K562 (cell line): Measurements from ENCODE around the gene SSR2. TPM values are rescaled to one million over a fixed set of nuclear protein-coding genes. Genes with fewer than 3 reads are reported as not detected.

Experiments
- ATAC-seq: fragments of 200-7000 bp; cut with Tn5 transposase; 3 replicates; pipeline ENCODE4 v1.9.1; 2020; ENCODE audit warnings: moderate library complexity
- BruUV-seq: library from RNA; stranded (reverse); fragments of 400-500 nt; replicated peaks from 2 replicates; lab custom pipeline; 2021; lab: Mats Ljungman, UMichigan
- CTCF ChIA-PET: fragments of 300-600 bp; formaldehyde crosslinking; extraction: SDS; loops from one replicate; lab custom pipeline; 2021; ENCODE audit warnings: low intra/inter-chr PET ratio; lab: Yijun Ruan, JAX
- POLR2A ChIA-PET: fragments of 300-600, 350-650 bp; sonication (Branson Sonifier 250); formaldehyde crosslinking; extraction: SDS; loops from one replicate; lab custom pipeline; 2021; ENCODE audit warnings: antibody characterized with exemption, inconsistent platforms; lab: Yijun Ruan, JAX
- DNase-seq, 4 experiments: peaks; one replicate each; pipeline versions ENCODE4 v3.0.0 to v3.0.0-alpha.2; 2011 to 2018; ENCODE audit warnings: low spot score in 3 of 4, mixed read lengths in 3 of 4; ENCODE audit errors: extremely low read depth in 1 of 4
- FAIRE-seq: peaks from 2 replicates; lab custom pipeline; 2011; peaks lifted over from hg19 to GRCh38; lab: Jason Lieb, UNC
- H2AFZ ChIP-seq: 2 replicates; pipeline ENCODE4 v1.6.0; 2011; ENCODE audit warnings: low read depth, low read length, control low read depth, inconsistent platforms
- H3K27ac ChIP-seq: fragments of 200-600 bp; 3 replicates; pipeline ENCODE4 v1.8.0; 2011; ENCODE audit warnings: low read depth, mild to moderate bottlenecking, control low read depth, inconsistent platforms, low read length, moderate library complexity, mixed read lengths; ENCODE audit errors: extremely low read depth
- H3K27me3 ChIP-seq, 2 experiments: fragments of 300-600 bp in 1 of 2; 2 replicates in 1 of 2; 3 replicates in 1 of 2; pipeline versions ENCODE4 v1.6.0 to v1.8.0; 2011; ENCODE audit warnings: inconsistent platforms in 2 of 2, low read length in 2 of 2, mild to moderate bottlenecking in 1 of 2, mixed read lengths in 1 of 2, moderate library complexity in 1 of 2; ENCODE audit not compliant: control insufficient read depth in 2 of 2, insufficient read depth in 2 of 2
- H3K36me3 ChIP-seq: fragments of 300-600 bp; 3 replicates; pipeline ENCODE4 v1.8.0; 2011; ENCODE audit warnings: mild to moderate bottlenecking, low read length, inconsistent platforms; ENCODE audit not compliant: control insufficient read depth, insufficient read depth
- H3K4me1 ChIP-seq, 2 experiments: fragments of 200-600 bp in 1 of 2; replicated peaks in 1 of 2; 2 replicates in 1 of 2; 3 replicates in 1 of 2; pipeline versions ENCODE4 v1.5.1 to v1.8.0; 2011; ENCODE audit warnings: inconsistent platforms in 2 of 2, low read length in 2 of 2, mild to moderate bottlenecking in 1 of 2, mixed read lengths in 1 of 2, moderate library complexity in 1 of 2; ENCODE audit not compliant: control insufficient read depth in 2 of 2, insufficient read depth in 2 of 2
- H3K4me2 ChIP-seq: 2 replicates; pipeline ENCODE4 v1.6.1; 2011; ENCODE audit warnings: low read length, control low read depth, inconsistent platforms, mixed read lengths; ENCODE audit not compliant: insufficient read depth
- H3K4me3 ChIP-seq: fragments of 200-600 bp; sonication (generic), shearing (Covaris generic); 2 replicates; pipeline ENCODE4 v1.5.1; 2016; ENCODE audit warnings: control low read depth, inconsistent platforms
- H3K79me2 ChIP-seq: fragments of 200-600 bp; 3 replicates; pipeline ENCODE4 v1.8.0; 2011; ENCODE audit warnings: low read length, inconsistent platforms; ENCODE audit not compliant: control insufficient read depth, insufficient read depth
- H3K9ac ChIP-seq, 2 experiments: 2 replicates each; pipeline versions ENCODE4 v1.6.0 to v1.6.1; 2011; ENCODE audit warnings: low read depth in 2 of 2, low read length in 2 of 2, control low read depth in 1 of 2, inconsistent platforms in 1 of 2, mild to moderate bottlenecking in 1 of 2, mixed read lengths in 1 of 2; ENCODE audit not compliant: insufficient read depth in 1 of 2
- H3K9me1 ChIP-seq: one replicate; pipeline ENCODE4 v1.6.0; 2011; ENCODE audit warnings: inconsistent platforms, mild to moderate bottlenecking, low read length, moderate library complexity; ENCODE audit not compliant: control insufficient read depth, insufficient read depth
- H3K9me3 ChIP-seq: replicated peaks from 2 replicates; pipeline ENCODE4 v1.5.1; 2011; ENCODE audit warnings: low read depth, low read length, inconsistent platforms; ENCODE audit not compliant: control insufficient read depth, insufficient read depth
- H4K20me1 ChIP-seq: replicated peaks from 2 replicates; pipeline ENCODE4 v1.6.1; 2011; ENCODE audit warnings: low read length, inconsistent platforms, mixed read lengths; ENCODE audit not compliant: control insufficient read depth, insufficient read depth
- CCNT2 ChIP-seq: IDR thresholded peaks from 2 replicates; pipeline ENCODE4 v1.6.1; 2011; ENCODE audit warnings: borderline replicate concordance, low read depth, mild to moderate bottlenecking, moderate library complexity, mixed read lengths, low read length; ENCODE audit not compliant: insufficient read length; ENCODE audit errors: extremely low read depth
- COPS2 ChIP-seq: fragments of 450-650 bp; conservative IDR thresholded peaks from 2 replicates; pipeline ENCODE4 v1.6.1; 2016; ENCODE audit warnings: mild to moderate bottlenecking, moderate library complexity
- ETS2 ChIP-seq: IDR thresholded peaks from 2 replicates; pipeline ENCODE4 v1.6.1; 2016; ENCODE audit warnings: borderline replicate concordance, missing genetic modification characterization, mild to moderate bottlenecking, moderate library complexity, missing compliant biosample characterization; ENCODE audit not compliant: poor library complexity, severe bottlenecking
- HMG20A ChIP-seq: fragments of 450-650 bp; formaldehyde crosslinking; conservative IDR thresholded peaks from 2 replicates; pipeline ENCODE4 v1.4.0; 2020; ENCODE audit warnings: mild to moderate bottlenecking, mixed read lengths
- MCM5 ChIP-seq: fragments of 450-650 bp; IDR thresholded peaks from 2 replicates; pipeline ENCODE4 v1.6.1; 2016; ENCODE audit warnings: low read depth
- RFX7 ChIP-seq: fragments of 250-450 bp; sonication (Bioruptor Pico); IDR thresholded peaks from 2 replicates; pipeline ENCODE4 v1.5.1; 2021; ENCODE audit warnings: mild to moderate bottlenecking
- ZBTB1 ChIP-seq: sonication (generic); formaldehyde crosslinking; IDR thresholded peaks from 2 replicates; pipeline ENCODE4 v1.8.1; 2023; ENCODE audit warnings: missing genetic modification reagents, low read depth, mild to moderate bottlenecking, borderline replicate concordance
- ZNF282 ChIP-seq: sonication (generic); formaldehyde crosslinking; IDR thresholded peaks from 2 replicates; pipeline ENCODE4 v1.8.1; 2023; ENCODE audit warnings: missing genetic modification reagents
- WGBS: fragments of 100-300 bp; shearing (Covaris generic); methylation state at CpG from one replicate; pipeline ENCODE4 v1.1.6; 2016; ENCODE audit warnings: low coverage, mixed read lengths; ENCODE audit not compliant: insufficient coverage; ENCODE audit errors: missing lambda C conversion rate; 5-methylcytosine and 5-hydroxymethylcytosine counted together
- in situ Hi-C: fragments of 300-500 bp; cut with MboI; formaldehyde crosslinking; loops from 4 replicates; pipeline ENCODE4 v1.15.0; 2018; ENCODE audit warnings: inconsistent platforms, mixed read lengths
- intact Hi-C: fragments of 100-400 bp; cut with micrococcal nuclease; formaldehyde crosslinking; loops from 2 replicates; pipeline ENCODE4 v1.14.2; 2022
- polyA plus RNA-seq, 8 experiments: library from polyadenylated mRNA; depleted of rRNA in 4 of 8; stranded (reverse) in 5 of 8; unstranded in 3 of 8; fragments of >200 nt; fragmentation: Nextera tagmentation in 2 of 8; fragmentation: Illumina TruSeq in 1 of 8; extraction: Ambion mirVana in 2 of 8; extraction: Trizol in 1 of 8; gene quantifications; 2 replicates each; pipeline versions ENCODE4 v1.2.1 to v1.2.3, GENCODE V29; 2011 to 2014; ENCODE audit warnings: inconsistent platforms in 1 of 8, missing spikeins in 1 of 8
- total RNA-seq, 7 experiments: library from RNA; depleted of rRNA in 6 of 7; stranded (reverse); fragments of >200 nt in 6 of 7; fragmentation: Illumina TruSeq in 2 of 7; extraction: Trizol in 2 of 7; gene quantifications; 2 replicates each; pipeline versions ENCODE4 v1.2.1 to v1.2.3, GENCODE V29; 2011 to 2021; ENCODE audit warnings: low replicate concordance in 1 of 7
- TF ChIP-seq, protein P1 (sequence below), 2 experiments: fragments of 250-450 bp in 1 of 2; fragments of 450-650 bp in 1 of 2; sonication (Bioruptor Pico) in 1 of 2; IDR thresholded peaks; 2 replicates each; pipeline versions ENCODE4 v1.6.1 to v1.8.0; 2016 to 2021; ENCODE audit warnings: mild to moderate bottlenecking in 2 of 2, moderate library complexity in 2 of 2, missing compliant biosample characterization in 1 of 2, missing genetic modification characterization in 1 of 2
- TF ChIP-seq, protein P2 (sequence below): sonication (generic); formaldehyde crosslinking; IDR thresholded peaks from 2 replicates; pipeline ENCODE4 v1.8.1; 2023; ENCODE audit warnings: mild to moderate bottlenecking, missing genetic modification reagents
- TF ChIP-seq, protein P3 (sequence below): fragments of 250-450 bp; sonication (Bioruptor Pico); IDR thresholded peaks from 2 replicates; pipeline ENCODE4 v1.5.0; 2020; ENCODE audit warnings: mild to moderate bottlenecking
- TF ChIP-seq, protein P4 (sequence below): sonication (generic); formaldehyde crosslinking; IDR thresholded peaks from 2 replicates; pipeline ENCODE4 v1.9.0; 2022; ENCODE audit warnings: mild to moderate bottlenecking, missing genetic modification reagents
- TF ChIP-seq, protein P5 (sequence below): IDR thresholded peaks from 3 replicates; pipeline ENCODE4 v1.6.1; 2011; ENCODE audit warnings: borderline replicate concordance, mild to moderate bottlenecking, moderate library complexity; ENCODE audit not compliant: insufficient read length; ENCODE audit errors: extremely low read depth

The SSR2 gene
- total and polyA plus RNA-seq, 9 of the 15 experiments (the other 6 are each of a cell fraction or from before 2014, with no cell fraction given), result 161 to 411 (median 240) TPM

DNA sequence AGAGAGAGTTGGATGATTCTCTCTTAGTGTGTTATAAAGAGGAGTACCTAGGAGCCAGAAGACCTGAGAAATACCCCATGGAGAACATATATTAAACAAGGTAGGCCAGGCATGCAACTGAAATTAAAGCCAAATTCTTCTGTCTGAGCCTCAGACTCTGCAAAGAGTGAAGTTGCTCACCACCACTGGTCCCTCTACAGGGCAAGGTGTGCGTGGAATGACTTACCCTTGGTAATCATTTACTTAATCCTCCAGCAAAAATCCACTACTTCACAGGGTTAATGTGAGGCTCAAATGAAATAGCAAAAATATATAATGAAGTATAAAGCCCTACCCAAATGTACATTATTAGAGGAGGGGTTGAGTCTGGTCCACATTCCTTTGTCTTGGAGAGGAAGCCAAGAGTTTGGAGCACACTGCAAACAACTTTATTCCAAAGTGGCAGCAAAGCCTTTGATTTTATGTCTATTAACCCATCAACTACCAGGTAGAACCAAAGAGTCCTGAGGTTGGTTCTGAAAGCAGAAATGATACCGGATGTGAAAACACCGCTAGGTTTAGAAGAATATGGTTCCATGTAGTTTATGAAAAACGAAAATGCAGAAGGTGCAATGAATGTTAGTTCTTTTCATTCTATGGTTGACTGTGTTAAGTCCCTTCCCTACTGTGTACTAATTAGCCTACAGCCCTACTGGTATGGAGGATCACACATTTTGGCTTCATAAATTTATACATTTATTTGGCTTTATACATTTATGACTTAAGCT lies 8.5 kb downstream of the SSR2 start:
- in situ Hi-C loops (no loop called here), intact Hi-C loops (no loop called here)
- H3K27me3 ChIP-seq, result no peaks in the 10 kb centered on the region
- H3K79me2 ChIP-seq, result no peaks in the 10 kb centered on the region
- H3K36me3 ChIP-seq, result peaks cover 79% of the 10 kb centered on the region
- no peaks in the 10 kb centered on the region for H3K9me1 ChIP-seq
- H3K4me2 ChIP-seq, result no peak overlapping the region
- ChIA-PET POLR2A (no interaction called here), CTCF (no interaction called here)
- H4K20me1 ChIP-seq, result no peaks in the 10 kb centered on the region
- H3K9me3 ChIP-seq, result no peaks in the 10 kb centered on the region
- H3K4me1 ChIP-seq, result no peaks in the 10 kb centered on the region
- H3K4me3 ChIP-seq, result no peak overlapping the region
- ATAC-seq, result no peak
- no TSS peak for BruUV-seq
- DNase-seq, result no peak
- WGBS, result 91% methylated on average over 4 of the region's 4 CpGs
- H3K9ac ChIP-seq, result no peak overlapping the region
- no peak overlapping the region for H3K27ac ChIP-seq
- FAIRE-seq, result no peak
- no peak overlapping the region for H2AFZ ChIP-seq
- TF ChIP-seq RFX7, result no peak
- TF ChIP-seq, protein P1, sequence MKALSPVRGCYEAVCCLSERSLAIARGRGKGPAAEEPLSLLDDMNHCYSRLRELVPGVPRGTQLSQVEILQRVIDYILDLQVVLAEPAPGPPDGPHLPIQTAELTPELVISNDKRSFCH (CRISPR knock-in tag; IDR thresholded peaks at IDR 0.05), result no peak
- TF ChIP-seq, protein P1 (tag; IDR thresholded peaks at IDR 0.05), result no peak
- no peak for TF ChIP-seq ETS2 (tag)
- TF ChIP-seq, protein P2, sequence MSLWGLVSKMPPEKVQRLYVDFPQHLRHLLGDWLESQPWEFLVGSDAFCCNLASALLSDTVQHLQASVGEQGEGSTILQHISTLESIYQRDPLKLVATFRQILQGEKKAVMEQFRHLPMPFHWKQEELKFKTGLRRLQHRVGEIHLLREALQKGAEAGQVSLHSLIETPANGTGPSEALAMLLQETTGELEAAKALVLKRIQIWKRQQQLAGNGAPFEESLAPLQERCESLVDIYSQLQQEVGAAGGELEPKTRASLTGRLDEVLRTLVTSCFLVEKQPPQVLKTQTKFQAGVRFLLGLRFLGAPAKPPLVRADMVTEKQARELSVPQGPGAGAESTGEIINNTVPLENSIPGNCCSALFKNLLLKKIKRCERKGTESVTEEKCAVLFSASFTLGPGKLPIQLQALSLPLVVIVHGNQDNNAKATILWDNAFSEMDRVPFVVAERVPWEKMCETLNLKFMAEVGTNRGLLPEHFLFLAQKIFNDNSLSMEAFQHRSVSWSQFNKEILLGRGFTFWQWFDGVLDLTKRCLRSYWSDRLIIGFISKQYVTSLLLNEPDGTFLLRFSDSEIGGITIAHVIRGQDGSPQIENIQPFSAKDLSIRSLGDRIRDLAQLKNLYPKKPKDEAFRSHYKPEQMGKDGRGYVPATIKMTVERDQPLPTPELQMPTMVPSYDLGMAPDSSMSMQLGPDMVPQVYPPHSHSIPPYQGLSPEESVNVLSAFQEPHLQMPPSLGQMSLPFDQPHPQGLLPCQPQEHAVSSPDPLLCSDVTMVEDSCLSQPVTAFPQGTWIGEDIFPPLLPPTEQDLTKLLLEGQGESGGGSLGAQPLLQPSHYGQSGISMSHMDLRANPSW (CRISPR knock-in tag), result no peak
- TF ChIP-seq CCNT2, result no peak
- TF ChIP-seq, protein P3, sequence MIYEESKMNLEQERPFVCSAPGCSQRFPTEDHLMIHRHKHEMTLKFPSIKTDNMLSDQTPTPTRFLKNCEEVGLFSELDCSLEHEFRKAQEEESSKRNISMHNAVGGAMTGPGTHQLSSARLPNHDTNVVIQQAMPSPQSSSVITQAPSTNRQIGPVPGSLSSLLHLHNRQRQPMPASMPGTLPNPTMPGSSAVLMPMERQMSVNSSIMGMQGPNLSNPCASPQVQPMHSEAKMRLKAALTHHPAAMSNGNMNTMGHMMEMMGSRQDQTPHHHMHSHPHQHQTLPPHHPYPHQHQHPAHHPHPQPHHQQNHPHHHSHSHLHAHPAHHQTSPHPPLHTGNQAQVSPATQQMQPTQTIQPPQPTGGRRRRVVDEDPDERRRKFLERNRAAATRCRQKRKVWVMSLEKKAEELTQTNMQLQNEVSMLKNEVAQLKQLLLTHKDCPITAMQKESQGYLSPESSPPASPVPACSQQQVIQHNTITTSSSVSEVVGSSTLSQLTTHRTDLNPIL (CRISPR knock-in tag), result no peak
- no peak for TF ChIP-seq HMG20A (CRISPR knock-in tag)
- TF ChIP-seq, protein P4, sequence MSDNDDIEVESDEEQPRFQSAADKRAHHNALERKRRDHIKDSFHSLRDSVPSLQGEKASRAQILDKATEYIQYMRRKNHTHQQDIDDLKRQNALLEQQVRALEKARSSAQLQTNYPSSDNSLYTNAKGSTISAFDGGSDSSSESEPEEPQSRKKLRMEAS (CRISPR knock-in tag), result no peak
- no peak for TF ChIP-seq ZBTB1 (CRISPR knock-in tag)
- TF ChIP-seq, protein P5, sequence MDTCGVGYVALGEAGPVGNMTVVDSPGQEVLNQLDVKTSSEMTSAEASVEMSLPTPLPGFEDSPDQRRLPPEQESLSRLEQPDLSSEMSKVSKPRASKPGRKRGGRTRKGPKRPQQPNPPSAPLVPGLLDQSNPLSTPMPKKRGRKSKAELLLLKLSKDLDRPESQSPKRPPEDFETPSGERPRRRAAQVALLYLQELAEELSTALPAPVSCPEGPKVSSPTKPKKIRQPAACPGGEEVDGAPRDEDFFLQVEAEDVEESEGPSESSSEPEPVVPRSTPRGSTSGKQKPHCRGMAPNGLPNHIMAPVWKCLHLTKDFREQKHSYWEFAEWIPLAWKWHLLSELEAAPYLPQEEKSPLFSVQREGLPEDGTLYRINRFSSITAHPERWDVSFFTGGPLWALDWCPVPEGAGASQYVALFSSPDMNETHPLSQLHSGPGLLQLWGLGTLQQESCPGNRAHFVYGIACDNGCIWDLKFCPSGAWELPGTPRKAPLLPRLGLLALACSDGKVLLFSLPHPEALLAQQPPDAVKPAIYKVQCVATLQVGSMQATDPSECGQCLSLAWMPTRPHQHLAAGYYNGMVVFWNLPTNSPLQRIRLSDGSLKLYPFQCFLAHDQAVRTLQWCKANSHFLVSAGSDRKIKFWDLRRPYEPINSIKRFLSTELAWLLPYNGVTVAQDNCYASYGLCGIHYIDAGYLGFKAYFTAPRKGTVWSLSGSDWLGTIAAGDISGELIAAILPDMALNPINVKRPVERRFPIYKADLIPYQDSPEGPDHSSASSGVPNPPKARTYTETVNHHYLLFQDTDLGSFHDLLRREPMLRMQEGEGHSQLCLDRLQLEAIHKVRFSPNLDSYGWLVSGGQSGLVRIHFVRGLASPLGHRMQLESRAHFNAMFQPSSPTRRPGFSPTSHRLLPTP, result no peak
- no peak for TF ChIP-seq MCM5
- TF ChIP-seq COPS2, result no peak
- no peak for TF ChIP-seq ZNF282
